Measurements from ENCODE around the gene RHOT2.

Gene RHOT2

DNA sequence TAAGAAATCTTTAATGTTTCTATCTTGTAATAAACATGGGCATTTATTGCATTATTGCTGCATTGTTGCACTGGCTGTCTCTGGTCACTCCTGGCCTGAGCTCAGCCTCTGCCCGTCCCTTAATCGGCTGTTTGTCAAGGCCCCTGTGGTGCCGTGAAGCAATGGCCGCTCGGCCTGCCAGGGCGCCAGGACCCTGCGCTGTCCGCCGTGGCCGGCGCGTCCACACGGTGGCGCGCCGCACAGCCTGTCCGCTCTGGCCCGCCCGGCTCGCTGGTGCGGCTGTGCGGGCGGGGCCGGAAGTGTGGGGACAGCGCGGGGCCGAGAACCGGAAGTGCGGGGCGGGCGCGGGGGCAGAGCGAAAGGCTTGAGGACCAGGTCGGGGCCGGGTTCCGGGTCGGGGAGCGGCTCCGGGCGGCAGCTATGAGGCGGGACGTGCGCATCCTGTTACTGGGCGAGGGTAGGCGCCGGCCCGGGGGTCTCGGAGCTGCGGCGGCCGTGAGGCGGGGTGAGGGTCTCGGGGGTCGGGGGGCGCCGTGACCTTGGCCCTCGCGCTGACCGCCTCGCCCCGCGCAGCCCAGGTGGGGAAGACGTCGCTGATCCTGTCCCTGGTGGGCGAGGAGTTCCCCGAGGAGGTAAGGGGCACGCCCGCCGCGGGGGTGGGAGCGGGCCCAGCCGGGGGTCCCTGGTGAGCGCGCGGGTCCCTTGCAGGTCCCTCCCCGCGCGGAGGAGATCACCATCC is at the start of gene RHOT2:
Gene RHOT2, plus strand, starts transcription at position 353 of the 739 bp plus-strand sequence. Its CDS starts 68 bp downstream, at position 421.
- Histone ChIP-seq H3K9ac (ENCODE audit: low read depth, low read length) (peak within 1 kb of the TSS; percentile 87), H3K36me3 (ENCODE audit: insufficient read depth, low read length) (peaks cover 26% of the 10 kb centered on the region), H3K9me3 (ENCODE audit: control insufficient read depth, insufficient read depth, low read length) (no peaks in the 10 kb centered on the region), H3K4me1 (ENCODE audit: insufficient read depth, low read length) (peaks cover 4% of the 10 kb centered on the region; the same call in 1 of the 2 replicates)

GRCh38 chr16:619476-620100 is 48.3 kb upstream of the RHOT2 start:
- Histone ChIP-seq H3K36me3 (ENCODE audit: insufficient read depth, low read length) (no peaks in the 10 kb centered on the region), H3K4me1 (ENCODE audit: insufficient read depth, low read length) (peaks cover 11% of the 10 kb centered on the region; the same call in 1 of the 2 replicates), H3K9ac (ENCODE audit: low read depth, low read length) (no peak overlapping the region), H3K9me3 (ENCODE audit: control insufficient read depth, insufficient read depth, low read length) (no peaks in the 10 kb centered on the region)

DNA sequence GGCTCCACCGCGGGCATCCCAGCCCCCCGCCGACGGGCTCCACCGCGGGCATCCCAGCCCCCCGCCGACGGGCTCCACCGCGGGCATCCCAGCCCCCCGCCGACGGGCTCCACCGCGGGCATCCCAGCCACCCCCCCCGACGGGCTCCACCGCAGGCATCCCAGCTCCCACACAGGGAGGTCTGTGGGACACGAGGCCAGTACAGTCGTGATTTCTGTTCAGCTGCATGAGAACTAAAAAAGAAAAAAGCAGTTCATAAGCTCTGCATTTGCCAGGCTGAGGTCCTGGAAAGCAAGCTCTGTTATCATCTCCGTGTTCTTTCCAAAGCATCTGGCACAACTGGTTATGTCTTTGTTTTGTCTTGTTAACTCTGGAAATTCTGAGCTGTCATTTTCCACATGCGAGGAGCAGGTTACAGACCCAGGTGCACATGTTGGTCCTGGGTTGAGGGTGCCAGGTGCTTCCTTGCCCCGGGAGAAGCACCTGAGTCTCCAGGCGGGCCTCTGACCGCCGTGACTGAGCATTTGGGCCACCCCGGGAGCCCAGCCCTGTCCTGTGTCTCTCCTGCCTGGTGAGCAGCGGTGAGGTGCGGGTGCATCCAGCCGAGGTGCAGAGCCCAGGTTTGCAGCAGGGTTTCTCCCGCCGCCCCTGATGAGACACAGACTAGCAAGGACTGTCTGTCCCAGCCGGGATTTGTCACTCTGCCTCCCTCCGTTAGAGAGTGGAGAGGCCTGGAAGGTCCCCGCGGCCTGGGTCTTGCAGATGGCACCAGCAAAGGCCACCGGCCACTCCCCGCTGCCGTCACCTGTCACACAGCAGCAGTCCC is 47.0 kb upstream of the RHOT2 start:
- Histone ChIP-seq H3K9ac (ENCODE audit: low read depth, low read length) (no peak overlapping the region), H3K9me3 (ENCODE audit: control insufficient read depth, insufficient read depth, low read length) (no peaks in the 10 kb centered on the region), H3K36me3 (ENCODE audit: insufficient read depth, low read length) (no peaks in the 10 kb centered on the region), H3K4me1 (ENCODE audit: insufficient read depth, low read length) (peaks cover 11% of the 10 kb centered on the region; the same call in 1 of the 2 replicates)

- Histone ChIP-seq H3K4me1 (ENCODE audit: insufficient read depth, low read length) (peaks cover 11% of the 10 kb centered on the region; the same call in 1 of the 2 replicates), H3K9me3 (ENCODE audit: control insufficient read depth, insufficient read depth, low read length) (no peaks in the 10 kb centered on the region), H3K36me3 (ENCODE audit: insufficient read depth, low read length) (no peaks in the 10 kb centered on the region), H3K9ac (ENCODE audit: low read depth, low read length) (no peak overlapping the region)
These were observed 46.3 kb upstream of the RHOT2 start for GRCh38 chr16:621526-622105.

- H3K9ac ChIP-seq (ENCODE audit: low read depth, low read length): no peak overlapping the region; the same call in 1 of the 2 replicates
- H3K36me3 ChIP-seq (ENCODE audit: insufficient read depth, low read length): no peaks in the 10 kb centered on the region; the same call in 1 of the 2 replicates
- H3K9me3 ChIP-seq (ENCODE audit: control insufficient read depth, insufficient read depth, low read length): no peaks in the 10 kb centered on the region
- H3K4me1 ChIP-seq (ENCODE audit: insufficient read depth, low read length): peaks cover 11% of the 10 kb centered on the region; the same call in 1 of the 2 replicates
These were observed 45.0 kb upstream of the RHOT2 start for GRCh38 chr16:622920-623280.

DNA sequence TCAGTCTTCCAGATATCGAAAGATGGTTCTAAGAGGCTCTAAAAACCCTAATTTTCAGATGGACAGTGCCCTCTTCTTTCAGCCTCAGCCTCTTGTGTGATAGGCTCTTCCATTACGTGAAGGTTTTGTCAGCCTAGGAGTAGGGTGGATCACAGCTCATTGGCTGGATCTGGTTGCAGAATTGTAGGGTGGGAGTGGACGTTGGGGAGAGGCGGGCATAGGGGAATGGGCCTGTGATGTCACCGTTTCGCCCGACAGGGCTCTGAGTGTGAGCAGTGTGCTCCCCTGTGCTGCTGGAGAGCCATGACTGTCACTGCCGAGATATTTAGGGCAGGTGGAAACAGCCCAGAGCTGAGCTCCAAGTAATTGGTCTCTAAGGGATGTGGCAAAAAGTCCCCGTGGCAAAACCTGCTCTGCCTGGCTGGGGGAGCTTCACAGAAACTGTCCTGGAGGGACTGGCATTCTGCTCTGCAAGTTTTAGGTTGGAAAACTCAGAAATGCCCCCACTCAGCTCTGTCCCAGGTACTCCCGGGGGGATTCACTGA is 43.3 kb upstream of the RHOT2 start:
- Histone ChIP-seq H3K9ac (ENCODE audit: low read depth, low read length) (no peak overlapping the region), H3K4me1 (ENCODE audit: insufficient read depth, low read length) (peaks cover 18% of the 10 kb centered on the region; the same call in 1 of the 2 replicates), H3K9me3 (ENCODE audit: control insufficient read depth, insufficient read depth, low read length) (no peaks in the 10 kb centered on the region), H3K36me3 (ENCODE audit: insufficient read depth, low read length) (no peaks in the 10 kb centered on the region; the same call in 1 of the 2 replicates)

DNA sequence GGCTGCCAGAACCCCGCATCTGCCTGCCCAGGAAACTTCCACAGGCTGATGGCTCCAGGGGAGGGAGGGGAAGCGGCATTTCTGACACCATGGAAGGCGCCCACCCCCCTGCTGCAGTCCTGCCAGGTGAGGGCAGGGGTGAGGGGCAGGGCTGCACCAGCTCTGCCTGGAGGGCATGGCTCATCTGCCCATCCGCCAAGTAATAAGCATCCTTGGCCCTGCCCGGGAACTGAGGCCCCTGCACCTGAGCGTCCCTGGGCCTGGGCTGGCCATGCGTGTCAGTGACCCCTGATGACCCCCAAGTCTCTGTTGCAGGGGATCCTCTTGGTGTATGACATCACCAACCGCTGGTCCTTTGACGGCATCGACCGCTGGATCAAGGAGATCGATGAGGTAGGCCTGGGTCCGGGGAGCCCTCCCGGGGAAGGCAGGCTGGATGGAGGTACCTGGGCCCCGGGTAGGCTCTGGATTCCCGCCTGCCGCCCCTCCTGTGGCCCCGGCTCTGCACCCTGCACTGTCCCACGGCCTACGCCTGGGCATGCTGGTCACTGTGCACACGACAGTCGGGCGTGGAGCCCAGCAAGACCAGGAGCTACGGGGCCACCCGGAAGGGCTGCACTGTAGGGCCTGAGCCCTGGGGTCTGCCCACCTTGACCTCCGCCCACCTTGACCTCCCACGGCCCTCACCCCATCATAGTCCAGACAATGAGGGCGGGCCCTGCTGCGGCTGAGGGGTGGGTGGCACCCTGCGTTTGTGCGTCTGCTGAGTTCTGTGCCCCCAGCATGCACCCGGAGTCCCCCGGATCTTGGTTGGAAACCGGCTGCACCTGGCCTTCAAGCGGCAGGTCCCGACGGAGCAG is 42.6 kb upstream of the RHOT2 start:
- no peak overlapping the region for H3K9ac ChIP-seq (ENCODE audit: low read depth, low read length)
- peaks cover 20% of the 10 kb centered on the region; the same call in 1 of the 2 replicates for H3K4me1 ChIP-seq (ENCODE audit: insufficient read depth, low read length)
- H3K36me3 ChIP-seq (ENCODE audit: insufficient read depth, low read length): no peaks in the 10 kb centered on the region; the same call in 1 of the 2 replicates
- H3K9me3 ChIP-seq (ENCODE audit: control insufficient read depth, insufficient read depth, low read length): no peaks in the 10 kb centered on the region

- no peaks in the 10 kb centered on the region; the same call in 1 of the 2 replicates for H3K36me3 ChIP-seq (ENCODE audit: insufficient read depth, low read length)
- peaks cover 21% of the 10 kb centered on the region; the same call in 1 of the 2 replicates for H3K4me1 ChIP-seq (ENCODE audit: insufficient read depth, low read length)
- H3K9ac ChIP-seq (ENCODE audit: low read depth, low read length): no peak overlapping the region
These were observed 41.8 kb upstream of the RHOT2 start for GRCh38 chr16:625977-626765.

DNA sequence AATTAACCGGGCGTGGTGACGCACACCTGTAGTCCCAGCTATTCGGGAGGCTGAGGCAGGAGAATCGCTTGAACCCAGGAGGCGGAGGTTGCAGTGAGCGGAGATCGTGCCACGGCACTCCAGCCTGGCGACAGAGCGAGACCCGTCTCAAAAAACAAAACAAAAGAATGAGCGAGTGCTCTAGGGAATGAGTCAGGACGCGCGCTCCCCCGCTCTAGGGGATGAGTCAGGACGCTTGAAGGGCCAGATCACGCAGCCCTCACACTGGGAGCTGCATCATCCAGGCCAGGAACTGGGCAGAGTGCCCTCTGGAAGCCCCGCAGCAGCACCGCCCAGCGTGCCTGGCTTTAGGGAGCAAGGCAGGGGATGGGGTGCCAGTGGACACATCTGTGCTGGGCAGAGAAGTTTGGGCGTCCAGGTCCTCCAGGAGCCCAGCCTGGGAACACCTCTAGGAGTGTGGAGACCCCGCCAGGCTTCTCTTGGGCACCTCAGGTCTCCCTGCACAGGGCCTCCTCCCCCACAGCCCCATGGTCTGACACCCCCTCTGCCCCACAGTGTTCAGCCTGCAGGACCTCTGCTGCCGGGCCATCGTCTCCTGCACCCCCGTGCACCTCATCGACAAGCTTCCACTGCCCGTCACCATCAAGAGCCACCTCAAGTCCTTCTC is 41.0 kb upstream of the RHOT2 start:
- Histone ChIP-seq H3K4me1 (ENCODE audit: insufficient read depth, low read length) (peaks cover 17% of the 10 kb centered on the region; the same call in 1 of the 2 replicates), H3K9me3 (ENCODE audit: control insufficient read depth, insufficient read depth, low read length) (no peaks in the 10 kb centered on the region), H3K9ac (ENCODE audit: low read depth, low read length) (no peak overlapping the region), H3K36me3 (ENCODE audit: insufficient read depth, low read length) (no peaks in the 10 kb centered on the region; the same call in 1 of the 2 replicates)

More at GRCh38 chr16:625977-626765, 41.8 kb upstream of the RHOT2 start:
- no peaks in the 10 kb centered on the region for H3K9me3 ChIP-seq (ENCODE audit: control insufficient read depth, insufficient read depth, low read length)

DNA sequence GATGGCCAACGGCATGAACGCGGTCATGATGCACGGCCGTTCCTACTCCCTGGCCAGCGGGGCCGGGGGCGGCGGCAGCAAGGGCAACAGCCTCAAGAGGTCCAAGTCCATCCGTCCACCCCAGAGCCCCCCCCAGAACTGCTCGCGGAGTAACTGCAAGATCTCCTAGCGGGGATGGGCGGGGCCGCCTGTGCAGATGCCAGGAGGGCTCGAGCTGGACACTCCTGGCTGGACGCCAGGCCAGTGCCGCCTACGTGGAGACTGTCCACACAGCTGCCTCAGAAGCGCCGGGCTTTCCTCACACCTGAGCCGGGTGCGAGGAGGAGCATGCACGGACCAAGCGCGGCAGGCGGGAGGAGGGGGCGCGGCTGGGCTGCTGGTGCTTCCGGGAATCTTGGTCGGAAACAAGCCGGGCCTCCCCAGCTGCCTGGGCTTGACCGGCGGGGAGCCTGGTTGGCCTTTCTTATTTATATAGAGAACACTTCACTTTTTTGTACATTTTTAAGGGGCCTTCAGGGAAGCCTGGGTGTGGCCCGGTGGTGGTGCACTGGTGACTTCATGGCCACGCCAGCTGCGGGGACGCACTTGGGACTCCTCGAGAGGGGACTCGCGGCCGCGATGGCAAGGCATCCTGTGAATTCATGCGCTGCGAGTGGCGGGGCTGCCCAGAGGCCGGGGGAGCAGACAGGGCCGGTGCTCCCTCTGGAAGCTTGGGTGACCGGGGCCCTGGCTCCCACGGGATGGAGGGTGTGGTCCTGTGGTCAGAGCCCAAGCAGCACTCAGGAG is 40.3 kb upstream of the RHOT2 start:
- H3K9me3 ChIP-seq (ENCODE audit: control insufficient read depth, insufficient read depth, low read length): no peaks in the 10 kb centered on the region
- H3K4me1 ChIP-seq (ENCODE audit: insufficient read depth, low read length): peaks cover 16% of the 10 kb centered on the region; the same call in 1 of the 2 replicates
- no peaks in the 10 kb centered on the region; the same call in 1 of the 2 replicates for H3K36me3 ChIP-seq (ENCODE audit: insufficient read depth, low read length)
- no peak overlapping the region for H3K9ac ChIP-seq (ENCODE audit: low read depth, low read length)

DNA sequence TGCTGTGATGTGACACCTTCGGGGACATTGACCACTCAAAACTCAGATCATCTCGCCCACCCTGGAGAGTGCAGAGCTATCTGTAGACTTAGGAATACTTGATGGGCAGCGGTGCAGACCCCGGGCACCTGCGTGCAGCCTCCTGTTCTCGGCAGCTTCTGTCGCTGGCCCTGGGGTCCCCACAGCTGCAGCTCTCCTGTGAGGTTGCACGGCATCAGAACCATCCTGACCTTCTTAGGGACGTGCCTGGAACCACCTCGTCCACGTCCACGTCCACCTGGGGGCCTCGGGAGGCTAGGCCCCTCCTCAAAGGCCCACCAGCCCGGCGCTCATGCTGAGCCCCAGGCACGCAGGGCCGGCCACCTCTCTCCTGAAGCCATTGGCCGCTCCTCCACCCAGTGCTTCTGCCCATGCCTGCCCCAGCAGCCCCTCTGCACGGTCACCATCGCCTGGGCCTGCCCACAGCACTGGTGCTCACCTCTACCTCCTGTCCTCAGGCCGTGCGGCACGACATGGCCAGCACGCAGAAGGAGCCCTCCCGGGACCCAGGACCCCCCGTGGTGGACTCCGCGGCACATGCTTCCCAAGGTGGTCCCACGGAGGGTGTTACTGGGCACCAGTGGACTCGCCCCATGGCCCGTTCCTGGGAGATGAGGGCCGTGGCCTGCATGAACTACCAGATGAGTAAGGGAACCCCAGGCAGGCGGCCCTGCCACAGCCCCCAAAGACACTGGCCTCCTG is 39.4 kb upstream of the RHOT2 start:
- no peak overlapping the region for H3K9ac ChIP-seq (ENCODE audit: low read depth, low read length)
- peaks cover 11% of the 10 kb centered on the region; the same call in 1 of the 2 replicates for H3K4me1 ChIP-seq (ENCODE audit: insufficient read depth, low read length)

More for the DNA sequence above, 39.4 kb upstream of the RHOT2 start:
- Histone ChIP-seq H3K9me3 (ENCODE audit: control insufficient read depth, insufficient read depth, low read length) (no peaks in the 10 kb centered on the region), H3K36me3 (ENCODE audit: insufficient read depth, low read length) (no peaks in the 10 kb centered on the region; the same call in 1 of the 2 replicates)

Measured in ES-I3 (cell line).